Jurkat, Clone E6-1 (cell line): ENCODE results near the gene CLBA1.

ENCODE experiments used
- DNase-seq: peaks from one replicate; pipeline ENCODE4 v3.0.0-alpha.2; 2011; ENCODE audit warnings: low read depth, low spot score
- H3K4me3 ChIP-seq: 2 replicates; pipeline ENCODE4 v1.5.1; 2011; ENCODE audit warnings: mild to moderate bottlenecking, low read length, control low read depth, moderate library complexity

The CLBA1 gene

GRCh38 chr14:104977008-104977680 lies 8.4 kb upstream of the CLBA1 start:
- DNase-seq = no peak
- H3K4me3 ChIP-seq = no peak overlapping the region

DNA sequence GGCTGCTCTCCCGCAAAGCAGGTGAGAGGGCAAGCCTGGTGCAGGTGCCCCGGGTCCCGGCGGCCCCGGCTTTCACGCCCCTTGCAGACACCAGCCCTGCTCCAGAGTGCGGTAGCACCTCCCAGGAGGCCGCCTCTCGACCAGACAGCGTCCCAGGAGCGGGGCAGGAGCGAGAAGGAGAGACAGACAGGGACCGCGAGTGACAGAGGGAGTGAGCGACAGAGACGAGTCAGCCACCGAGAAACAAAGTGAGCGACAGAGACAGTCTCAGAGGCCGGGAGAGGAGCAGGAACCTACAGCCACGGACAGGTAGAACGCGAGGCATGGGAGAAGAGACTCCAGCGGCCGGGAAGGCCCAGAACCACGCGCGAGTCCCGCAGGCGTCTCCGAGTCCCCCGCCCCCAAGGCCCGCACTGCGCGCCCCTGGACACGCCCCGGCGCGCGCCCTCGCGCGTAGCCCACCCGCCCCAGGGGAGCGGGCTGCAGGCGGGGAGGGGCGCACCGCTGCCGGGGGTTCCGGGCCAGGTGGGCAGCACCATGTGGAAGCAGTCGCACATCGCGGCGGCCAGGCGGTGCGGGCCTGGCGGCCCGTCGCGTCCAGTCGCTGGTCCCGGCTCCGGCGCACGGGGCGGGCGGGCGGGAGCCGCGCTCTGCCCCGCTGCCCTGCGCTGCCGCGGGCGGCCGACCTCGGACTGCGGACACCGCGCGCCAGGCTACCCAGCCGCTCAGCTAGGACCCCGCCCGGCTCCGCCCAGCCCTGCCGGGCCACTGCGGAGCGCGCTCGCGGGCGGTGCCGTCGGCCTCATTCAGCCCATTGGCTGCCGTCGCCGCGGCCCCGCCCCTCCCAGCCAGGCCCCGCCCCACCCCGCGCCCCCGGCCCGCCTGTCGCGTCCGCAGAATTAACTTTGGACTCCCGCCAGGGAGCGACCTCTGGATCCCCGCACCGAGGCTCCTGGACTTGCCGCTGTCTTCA lies 7.6 kb upstream of the CLBA1 start, which contains the start of gene AHNAK2:
TSS of gene AHNAK2 (minus strand) at position 694 of the 973 bp plus-strand sequence. CDS start at position 557, 137 bp downstream.
- H3K4me3 ChIP-seq = peak within 1 kb of the TSS; percentile 37
- no peak for DNase-seq

GRCh38 chr14:104978746-104979691 lies 6.6 kb upstream of the CLBA1 start:
- DNase-seq = no peak
- H3K4me3 ChIP-seq = no peak overlapping the region

- no peak overlapping the region for H3K4me3 ChIP-seq
- DNase-seq = no peak
These were observed 5.6 kb upstream of the CLBA1 start for GRCh38 chr14:104979758-104980610.

- no peak for DNase-seq
- no peak overlapping the region for H3K4me3 ChIP-seq
These were observed 4.7 kb upstream of the CLBA1 start for GRCh38 chr14:104980611-104981531.

GRCh38 chr14:104981699-104982541 lies 3.7 kb upstream of the CLBA1 start:
- no peak for DNase-seq
- H3K4me3 ChIP-seq = no peak overlapping the region

DNA sequence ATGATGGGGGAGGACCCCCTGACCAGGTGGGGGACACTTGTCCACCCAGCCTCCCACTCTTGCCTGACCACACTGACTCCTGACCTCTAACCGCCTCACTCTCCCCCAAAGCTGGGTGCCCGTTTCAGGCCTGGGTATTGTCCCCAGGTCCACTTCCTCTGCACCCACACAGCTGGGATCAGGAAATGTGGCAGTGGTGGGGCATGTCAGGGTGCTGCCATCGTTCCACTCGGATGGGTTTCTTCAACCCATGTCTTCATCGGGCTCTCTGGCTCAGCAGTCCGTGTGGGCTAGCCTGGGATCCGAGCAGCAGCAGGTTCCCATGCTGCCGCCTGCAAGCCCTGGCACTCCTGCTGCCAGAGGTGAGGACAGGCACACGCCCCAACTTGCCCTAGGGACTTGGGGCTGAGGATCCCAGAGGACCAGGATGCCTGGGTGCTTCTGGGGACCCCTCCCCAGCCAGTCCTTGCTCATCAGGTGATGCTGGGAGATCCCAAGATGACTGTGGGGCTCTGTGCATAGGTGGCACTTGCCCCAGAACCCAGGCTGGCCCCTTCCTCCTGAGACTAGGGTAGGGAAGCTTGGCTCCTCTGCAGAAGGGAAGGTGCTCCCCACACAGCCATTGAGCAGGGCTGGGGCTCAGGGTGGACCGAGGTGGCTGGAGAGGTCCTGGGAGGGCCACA lies 2.9 kb upstream of the CLBA1 start:
- no peak overlapping the region for H3K4me3 ChIP-seq
- no peak for DNase-seq

- H3K4me3 ChIP-seq = no peak overlapping the region
- DNase-seq = no peak
These were observed 2.3 kb upstream of the CLBA1 start for GRCh38 chr14:104983231-104983721.

DNA sequence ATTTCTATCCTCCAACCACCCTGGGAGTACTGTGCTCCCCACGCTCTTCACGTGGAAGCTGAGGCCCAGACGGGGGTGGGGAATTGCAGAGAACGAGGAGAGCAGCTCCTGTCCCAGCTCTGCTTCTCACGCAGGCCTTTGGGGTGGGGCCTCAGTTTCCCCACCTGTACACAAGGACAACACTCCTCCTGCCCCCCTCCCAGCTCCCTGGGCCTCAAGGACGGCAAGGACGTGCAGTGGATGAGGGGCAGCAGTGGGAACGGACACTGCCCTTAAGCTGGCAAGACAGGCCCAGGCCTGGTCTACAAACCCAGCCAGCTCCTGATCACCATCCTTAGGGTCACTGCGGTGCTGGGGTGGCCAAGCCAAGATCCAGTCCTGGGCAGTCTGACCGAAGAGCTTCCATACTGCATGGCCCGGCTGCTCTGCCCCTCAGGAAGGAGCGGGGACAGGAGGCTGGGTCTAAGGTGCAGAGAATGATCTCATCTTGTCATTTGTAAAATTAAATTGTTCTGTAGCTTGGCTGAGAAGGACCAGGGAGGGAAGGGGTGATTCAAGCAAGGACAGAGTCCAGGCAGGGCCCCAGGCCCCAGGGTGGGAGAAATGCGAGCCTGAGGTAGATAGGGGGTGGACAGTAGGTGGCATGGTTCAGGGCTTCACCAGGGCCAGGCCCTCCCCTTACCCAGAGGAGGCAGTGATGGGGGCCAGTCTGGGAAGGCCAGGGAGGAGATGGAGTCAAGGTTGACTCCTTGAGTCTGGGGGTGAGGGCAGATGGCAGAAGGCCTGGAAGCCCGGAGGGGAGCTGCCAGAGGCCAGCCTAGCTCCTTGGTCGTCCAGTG lies 1.3 kb upstream of the CLBA1 start:
- no peak overlapping the region for H3K4me3 ChIP-seq

GRCh38 chr14:104986487-104987164 lies 1.0 kb downstream of the CLBA1 start:
- no peak for DNase-seq

More for the DNA sequence above, 1.3 kb upstream of the CLBA1 start:
- DNase-seq = no peak

GRCh38 chr14:104989236-104989950 lies 3.8 kb downstream of the CLBA1 start:
- H3K4me3 ChIP-seq = no peak overlapping the region
- DNase-seq = no peak

More at GRCh38 chr14:104986487-104987164, 1.0 kb downstream of the CLBA1 start:
- H3K4me3 ChIP-seq = peak overlapping the region; percentile 59

- H3K4me3 ChIP-seq = no peak overlapping the region
- DNase-seq = no peak
These were observed 4.3 kb downstream of the CLBA1 start for GRCh38 chr14:104989951-104990303.

- no peak for DNase-seq
- H3K4me3 ChIP-seq = no peak overlapping the region
These were observed 6.3 kb downstream of the CLBA1 start for GRCh38 chr14:104991896-104992230.

DNA sequence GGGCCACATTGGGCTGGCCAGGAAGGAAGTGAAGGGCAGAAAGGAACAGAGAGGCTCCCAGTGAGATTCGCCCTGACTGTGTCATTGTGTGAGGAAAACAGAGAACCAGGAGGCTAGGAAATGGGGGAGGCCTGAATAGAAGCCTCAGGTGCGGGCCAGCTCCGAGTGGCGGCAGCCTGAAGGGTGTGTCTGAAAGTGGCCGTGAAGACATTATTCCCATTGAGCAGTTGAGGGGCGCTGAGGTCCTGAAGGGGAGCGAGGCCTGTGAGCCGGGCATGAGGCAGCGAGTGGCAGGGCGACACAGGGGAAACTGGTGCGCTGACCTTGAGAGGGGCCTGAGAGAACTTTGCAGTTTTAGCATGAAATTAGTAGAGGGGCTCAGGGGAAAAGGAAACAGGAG lies 6.9 kb downstream of the CLBA1 start:
- no peak overlapping the region for H3K4me3 ChIP-seq
- no peak for DNase-seq
